Measurements from ENCODE around the gene CFAP20.
A peak's percentile ranks its signal among the peaks of the same experiment; 100 is the strongest.

CFAP20 gene

GRCh38 chr16:58129097-58129936, at the start of gene CFAP20:
TSS of gene CFAP20 (minus strand) at chr16:58129381. CDS start at chr16:58129115, 266 bp downstream.
- peak; percentile 93 for DNase-seq (ENCODE audit: low spot score)

DNA sequence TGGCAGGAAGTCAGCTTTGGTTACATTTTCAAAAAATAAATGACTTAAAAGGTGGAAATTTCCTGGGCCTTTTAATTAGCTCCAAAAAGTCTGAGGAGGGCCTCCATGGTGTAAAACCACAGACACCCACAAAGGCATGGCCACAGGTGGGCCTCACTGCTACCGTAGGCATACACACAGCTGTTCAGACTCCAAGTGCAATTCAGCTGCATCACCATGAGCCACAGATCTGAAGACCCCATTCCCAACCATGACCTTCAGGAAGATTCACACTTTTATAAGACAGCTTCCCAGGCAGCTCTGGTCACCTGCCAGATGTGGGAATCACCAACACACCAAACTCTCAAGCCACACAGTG, 48.2 kb upstream of the CFAP20 start:
- no peak for DNase-seq (ENCODE audit: low spot score)

GRCh38 chr16:58176608-58177352, 47.6 kb upstream of the CFAP20 start:
- DNase-seq (ENCODE audit: low spot score): no peak

DNA sequence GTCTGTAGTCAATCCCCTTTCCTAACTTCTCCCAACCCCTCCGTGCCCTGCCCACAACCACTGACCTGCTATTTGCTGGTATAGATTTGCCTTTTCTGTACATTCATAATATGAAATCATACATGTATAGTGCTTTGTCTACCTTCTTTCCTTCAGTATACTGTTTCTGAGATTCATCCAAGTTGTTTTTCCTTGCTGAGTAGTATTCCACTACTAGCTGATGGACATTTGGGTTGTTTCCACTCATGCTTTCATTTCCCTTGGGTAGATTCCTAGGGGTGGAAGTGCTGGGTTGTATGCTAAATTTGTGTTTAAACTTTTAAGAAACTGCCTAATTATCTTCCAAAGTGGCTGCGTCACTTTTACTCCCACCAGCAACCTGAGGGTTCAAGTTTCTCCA, 41.0 kb upstream of the CFAP20 start:
- no peak for DNase-seq (ENCODE audit: low spot score)

DNA sequence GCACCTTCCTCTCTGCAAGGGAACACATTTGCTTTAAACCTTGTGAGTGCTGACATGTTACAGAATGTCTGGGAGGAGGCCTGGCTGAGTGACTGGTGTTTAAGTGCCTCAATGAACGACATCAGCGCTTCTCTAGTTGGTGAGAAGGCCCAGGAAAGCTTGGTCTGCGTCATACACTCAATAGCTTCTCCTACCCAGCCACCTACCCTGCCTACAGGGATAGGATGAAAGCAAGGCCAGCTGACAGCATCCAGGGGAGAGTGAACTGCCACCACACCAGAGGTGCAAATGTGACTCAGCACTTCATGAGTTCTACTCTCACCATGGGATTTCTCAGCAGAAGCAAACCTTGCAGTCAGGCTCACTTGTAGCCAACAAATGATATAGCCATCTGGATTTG, 31.7 kb upstream of the CFAP20 start:
- no peak for DNase-seq (ENCODE audit: low spot score)

DNA sequence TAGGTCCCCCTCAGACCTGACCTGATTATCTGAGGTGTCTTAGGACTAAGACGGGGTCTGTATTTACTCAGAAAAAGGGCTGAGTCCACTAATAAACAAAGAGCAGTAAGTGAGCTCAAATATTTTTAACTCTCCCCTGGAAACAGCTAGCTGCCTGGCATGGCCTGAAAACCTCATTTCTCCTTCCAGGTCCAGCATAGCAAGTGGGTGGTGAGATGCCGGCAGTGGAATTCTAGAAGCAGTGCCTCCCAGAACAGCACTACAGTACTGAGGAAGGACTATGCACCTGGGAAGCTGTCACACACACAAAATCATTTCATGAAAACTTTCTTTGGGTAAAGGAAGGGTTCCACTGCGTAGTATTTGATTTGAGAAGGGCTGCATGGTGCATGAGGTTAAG, 29.5 kb upstream of the CFAP20 start:
- DNase-seq (ENCODE audit: low spot score): no peak

GRCh38 chr16:58157951-58158540, 28.9 kb upstream of the CFAP20 start:
- DNase-seq (ENCODE audit: low spot score): no peak

DNA sequence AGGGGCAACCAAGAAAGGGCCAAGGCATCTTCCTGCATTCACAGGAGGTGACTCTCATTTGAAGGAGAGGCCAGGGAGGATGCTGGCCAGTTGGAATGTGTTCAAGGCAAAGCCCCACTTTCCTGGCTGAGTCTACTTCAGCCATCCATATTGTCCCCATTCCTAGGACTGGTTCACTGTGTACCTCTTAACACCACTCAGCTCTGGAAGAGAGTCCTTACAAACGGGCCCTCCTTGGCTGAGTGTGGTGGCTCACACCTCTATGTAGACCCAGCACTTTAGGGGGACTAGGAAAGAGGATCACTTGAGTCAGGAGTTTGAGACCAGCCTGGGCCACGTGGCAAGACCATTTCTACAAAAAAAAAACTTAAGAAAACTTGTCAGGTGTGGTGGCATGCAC, 28.1 kb upstream of the CFAP20 start:
- DNase-seq (ENCODE audit: low spot score): no peak

- DNase-seq (ENCODE audit: low spot score): no peak
These were observed 26.7 kb upstream of the CFAP20 start for GRCh38 chr16:58155839-58156238.

DNA sequence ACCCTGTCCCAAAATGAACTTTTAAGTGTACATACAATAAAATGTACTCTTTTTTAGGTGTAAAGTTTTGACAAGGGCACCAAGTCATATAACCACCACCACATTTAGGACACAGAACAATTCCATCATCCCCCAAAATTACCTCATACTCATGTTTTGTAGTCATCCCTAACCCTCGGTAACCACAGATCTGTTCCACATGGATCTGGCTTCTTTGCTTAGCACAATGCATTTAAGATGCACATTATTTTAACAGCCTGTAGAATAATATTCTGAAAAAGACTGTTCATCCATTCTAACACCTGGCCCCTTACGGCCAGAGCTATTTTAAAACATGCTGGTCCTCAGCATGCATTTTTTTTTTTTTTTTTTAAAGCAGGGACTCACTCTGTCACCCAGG, 25.2 kb upstream of the CFAP20 start:
- no peak for DNase-seq (ENCODE audit: low spot score)

DNA sequence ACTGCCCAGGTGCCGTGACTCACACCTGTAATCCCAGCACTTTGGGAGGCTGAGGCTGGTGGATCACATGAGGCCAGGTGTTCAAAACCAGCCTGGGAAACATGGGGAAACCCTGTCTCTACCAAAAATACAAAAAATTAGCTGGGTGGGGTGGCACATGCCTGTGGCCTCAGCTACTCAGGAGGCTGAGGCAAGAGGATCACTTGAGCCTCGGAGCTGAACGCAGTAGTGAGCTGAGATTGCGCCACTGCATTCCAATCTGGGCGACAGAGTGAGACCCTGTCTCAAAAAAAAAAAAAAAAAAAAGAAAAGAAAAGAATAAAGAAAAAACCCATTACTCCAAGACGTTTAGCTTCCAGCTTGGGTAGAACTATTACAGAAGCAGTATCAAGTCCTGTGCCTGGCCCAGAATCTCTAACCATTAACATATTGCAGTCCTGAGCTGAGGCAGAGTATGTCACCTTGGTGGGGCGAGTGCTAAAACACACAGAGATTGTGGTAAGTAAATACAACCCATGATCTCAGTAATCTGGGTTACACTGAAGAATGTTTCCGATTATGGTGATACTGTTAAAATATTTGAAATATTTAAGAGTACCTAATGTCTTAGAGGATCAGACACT, 23.2 kb upstream of the CFAP20 start:
- DNase-seq (ENCODE audit: low spot score): no peak

DNA sequence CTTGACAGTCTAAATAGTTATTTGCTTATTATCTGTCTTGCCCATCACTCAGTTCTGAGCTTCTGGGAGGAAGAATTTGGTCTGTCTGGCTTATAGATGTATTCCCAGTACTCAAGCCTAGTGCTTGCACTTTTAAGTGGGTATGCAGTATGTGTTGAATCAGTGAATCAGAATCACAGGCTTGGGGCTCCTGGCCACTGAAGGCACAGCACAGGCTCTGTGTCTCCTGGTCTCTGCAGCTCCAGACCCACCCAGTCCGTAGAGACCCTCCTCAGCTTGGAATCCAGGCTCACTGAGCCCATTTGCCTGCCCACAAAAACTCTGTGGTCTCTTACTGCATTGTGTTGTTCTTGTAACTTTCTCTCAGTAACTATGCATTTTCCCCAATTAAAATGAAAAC, 19.3 kb upstream of the CFAP20 start:
- DNase-seq (ENCODE audit: low spot score): no peak

DNA sequence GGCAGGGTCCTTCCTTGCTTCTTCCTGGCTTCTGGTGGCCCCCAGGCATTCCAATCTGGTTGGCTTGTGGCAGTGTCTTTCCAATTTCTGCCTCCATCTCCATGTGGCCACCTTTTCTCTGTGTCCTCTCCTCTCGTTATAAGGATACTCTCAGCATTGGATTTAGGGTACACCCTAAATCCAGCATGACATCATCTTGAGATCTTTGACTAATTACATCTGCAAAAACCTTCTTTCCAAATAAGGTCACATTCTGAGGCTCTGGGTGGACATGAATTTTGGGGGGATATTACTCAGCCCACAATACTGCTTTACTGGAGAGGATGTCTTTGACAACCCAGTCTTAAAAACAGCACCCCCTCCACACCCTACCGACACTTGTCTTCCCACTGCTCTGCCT, 18.9 kb upstream of the CFAP20 start:
- DNase-seq (ENCODE audit: low spot score): no peak

DNA sequence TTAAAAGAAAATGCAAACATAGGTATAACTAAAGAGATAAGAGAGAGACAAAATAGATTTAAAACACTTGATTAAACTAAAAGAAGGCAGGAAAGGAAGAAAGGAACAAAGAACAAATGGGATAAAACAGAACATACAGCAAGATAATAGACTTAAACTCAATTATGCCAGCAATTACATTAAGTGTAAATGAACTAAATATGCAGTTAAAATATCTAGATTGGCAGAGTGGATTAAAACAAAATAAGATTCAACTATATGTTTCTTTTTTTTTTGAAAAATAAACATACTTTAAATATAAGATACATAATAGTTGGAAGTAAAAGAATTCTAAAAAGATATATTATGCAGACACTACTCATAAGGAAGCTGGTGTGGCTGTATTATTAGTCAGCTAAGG, 9.7 kb upstream of the CFAP20 start:
- no peak for DNase-seq (ENCODE audit: low spot score)

DNA sequence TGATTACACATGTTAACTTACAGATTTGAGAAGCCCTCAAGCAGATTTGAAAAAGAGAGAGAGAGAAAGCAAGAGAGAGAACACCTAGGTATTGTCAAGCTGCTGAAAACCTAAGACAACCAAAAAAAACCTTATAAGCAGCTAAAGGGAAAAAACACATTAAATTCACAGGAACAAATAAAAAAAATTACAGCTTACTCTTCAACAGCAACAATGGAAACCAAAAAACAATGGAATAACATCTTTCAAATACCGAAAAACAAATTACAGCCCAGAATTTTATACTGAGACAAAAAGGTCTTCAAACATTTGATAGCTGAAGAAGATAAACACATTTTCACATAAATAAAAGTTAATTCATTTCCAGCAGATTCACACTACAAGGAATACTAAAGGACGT, 8.4 kb upstream of the CFAP20 start:
- DNase-seq (ENCODE audit: low spot score): no peak

DNA sequence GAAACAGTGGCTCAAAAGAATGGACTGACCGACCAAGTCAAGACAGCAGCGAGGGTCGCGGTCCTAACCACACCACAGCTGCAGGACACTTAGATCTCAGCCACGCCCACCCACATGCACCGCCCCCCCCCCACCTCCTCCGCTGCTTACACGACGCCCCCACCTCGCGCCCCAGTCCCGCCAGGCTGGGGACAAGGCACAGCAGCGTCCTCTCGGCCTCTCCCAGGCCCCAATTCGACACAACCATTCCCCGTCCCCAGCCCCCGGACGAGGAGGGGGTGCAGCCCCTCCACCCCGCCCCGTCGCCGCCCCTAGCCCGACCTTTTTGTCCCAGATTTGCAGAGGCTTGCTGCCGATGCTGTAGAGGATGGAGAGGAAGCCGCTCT, 477 bp downstream of the CFAP20 start:
- DNase-seq (ENCODE audit: low spot score): peak; percentile 41

DNA sequence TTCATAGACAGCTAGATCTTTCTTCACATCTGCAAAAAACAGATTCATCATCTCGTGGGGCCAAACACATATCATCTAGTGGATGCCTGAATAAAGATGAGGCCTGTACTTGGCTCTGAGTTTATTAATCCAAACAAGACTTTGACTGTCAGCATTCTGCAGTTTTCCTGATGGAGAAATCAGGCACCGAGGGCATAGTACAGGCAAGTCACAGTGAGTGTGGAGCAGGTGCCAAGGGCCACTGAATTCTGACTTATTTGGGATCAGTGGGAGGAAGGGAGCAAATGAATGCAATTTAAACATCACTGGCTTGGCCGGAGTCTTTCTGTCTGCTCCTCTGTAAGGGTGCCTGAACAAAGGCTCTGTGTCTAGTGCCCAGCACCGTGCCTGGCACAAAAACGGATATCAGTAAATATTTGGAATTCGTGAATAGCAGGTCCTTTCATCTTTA, 975 bp downstream of the CFAP20 start:
- no peak for DNase-seq (ENCODE audit: low spot score)

DNA sequence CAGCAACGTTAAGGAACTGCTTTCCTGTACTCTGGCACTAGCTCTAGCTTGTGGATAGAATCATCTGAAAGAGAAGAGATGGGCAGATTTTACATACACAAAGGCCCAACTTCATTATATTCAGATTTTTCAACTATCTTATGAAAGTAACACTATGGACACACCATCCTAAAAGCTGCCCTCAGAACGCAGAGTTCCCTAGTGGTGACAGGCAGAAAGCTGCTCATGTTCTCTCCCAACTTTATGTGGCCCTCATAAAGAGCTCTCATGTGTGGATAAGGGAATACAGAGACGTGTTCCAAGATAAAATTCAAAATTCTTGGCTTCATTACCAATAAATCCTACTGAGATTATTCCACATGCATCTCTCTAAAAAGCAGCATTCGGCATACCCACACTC, 1.5 kb downstream of the CFAP20 start:
- DNase-seq (ENCODE audit: low spot score): no peak

- DNase-seq (ENCODE audit: low spot score): no peak
These were observed 2.1 kb downstream of the CFAP20 start for GRCh38 chr16:58127033-58127556.

DNA sequence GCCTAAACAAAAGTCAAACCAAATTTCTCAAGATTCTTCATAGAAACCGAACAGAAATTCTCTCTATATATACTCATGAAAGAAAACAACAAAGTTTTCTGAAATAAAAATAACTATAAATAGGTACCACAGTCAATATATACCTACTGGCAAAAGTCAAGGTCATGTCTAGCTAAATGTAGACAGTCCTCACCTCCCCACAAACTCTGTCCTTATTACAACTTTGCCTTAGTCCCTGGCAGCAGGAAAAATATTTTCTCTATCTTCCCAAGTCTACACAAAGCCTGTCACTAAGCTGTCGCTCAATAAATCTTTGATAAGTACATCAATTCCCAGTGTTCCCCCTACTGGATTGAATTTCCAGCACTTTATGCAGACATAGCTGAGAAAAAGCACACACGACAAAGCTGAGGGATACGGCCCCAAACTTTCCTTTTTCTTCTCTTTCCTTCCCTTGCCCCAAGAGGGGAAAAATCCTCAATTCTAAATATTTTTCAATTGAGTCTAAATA, 2.7 kb downstream of the CFAP20 start:
- DNase-seq (ENCODE audit: low spot score): no peak

DNA sequence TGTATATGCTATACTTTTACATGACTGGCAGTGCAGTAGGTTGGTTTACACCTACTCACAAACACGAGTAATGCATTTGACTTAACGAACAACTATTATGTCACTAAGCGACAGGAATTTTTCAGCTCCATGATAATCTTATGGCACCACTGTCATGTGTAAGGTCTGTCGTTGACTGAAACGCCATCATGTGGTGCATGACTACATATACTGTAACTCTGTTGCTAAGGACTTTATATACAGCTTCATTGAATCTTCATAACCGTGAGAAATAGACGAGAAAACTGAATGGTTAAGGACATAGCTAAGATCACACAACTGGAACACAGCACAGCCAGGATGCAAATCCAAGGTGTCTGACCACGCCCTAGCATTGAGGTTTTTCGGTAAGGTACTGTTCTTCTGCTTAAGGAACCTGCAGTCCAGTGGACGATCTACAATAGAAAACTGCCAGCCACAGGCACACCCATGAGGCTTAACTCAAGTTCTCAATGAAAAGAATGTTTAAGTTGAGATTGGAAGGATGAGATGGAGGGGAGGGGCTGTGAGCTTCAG, 3.3 kb downstream of the CFAP20 start:
- no peak for DNase-seq (ENCODE audit: low spot score)

GRCh38 chr16:58125041-58125440, 4.1 kb downstream of the CFAP20 start:
- DNase-seq (ENCODE audit: low spot score): no peak
